Stimulated activated CD8-positive, alpha-beta memory T cell treated with anti-CD3 and anti-CD28 coated beads, Interleukin-7, amount 100 ng/mL, for 1 hour (primary cell): ENCODE data around the gene CRX.
"Not testable (repeated sequence)": the region's sequence is repeated elsewhere in the genome, so short reads cannot be mapped to it uniquely, and the experiment has no call there.

Source experiments
- DNase-seq, 2 donors: peaks; one replicate each; pipeline ENCODE4 v3.0.0-alpha.2; 2020; ENCODE audit warnings: low read depth in 2 of 2

The CRX gene

GRCh38 chr19:47859838-47860237, 38.1 kb downstream of the CRX start:
- not testable (repeated sequence) for DNase-seq

GRCh38 chr19:47860602-47861297, 39.0 kb downstream of the CRX start:
- no peak for DNase-seq

GRCh38 chr19:47861630-47862029, 39.9 kb downstream of the CRX start:
- no peak for DNase-seq

- peak; percentile 63 to 77 for DNase-seq
Observed at GRCh38 chr19:47863514-47863936, 41.8 kb downstream of the CRX start.

- DNase-seq: no peak
Observed at GRCh38 chr19:47865166-47865565, 43.4 kb downstream of the CRX start.

GRCh38 chr19:47878906-47879305, 57.2 kb downstream of the CRX start:
- DNase-seq: no peak

GRCh38 chr19:47879385-47879784, 57.6 kb downstream of the CRX start:
- not testable (repeated sequence) for DNase-seq

- no peak for DNase-seq
Observed at GRCh38 chr19:47881757-47882156, 60.0 kb downstream of the CRX start.

GRCh38 chr19:47882890-47883289, 61.2 kb downstream of the CRX start:
- DNase-seq: no peak

GRCh38 chr19:47885067-47885463, 63.3 kb downstream of the CRX start:
- DNase-seq: no peak

GRCh38 chr19:47886010-47886559, 64.3 kb downstream of the CRX start, which contains the start of gene SULT2A1:
SULT2A1 (minus strand) TSS chr19:47886315; CDS start chr19:47886257, 58 bp downstream.
- DNase-seq: no peak

GRCh38 chr19:47890865-47891621, 69.3 kb downstream of the CRX start:
- DNase-seq: no peak

GRCh38 chr19:47891622-47891922, 69.8 kb downstream of the CRX start:
- no peak for DNase-seq

GRCh38 chr19:47891923-47892666, 70.4 kb downstream of the CRX start:
- DNase-seq: no peak
